ENCODE results near the gene KIF5A.
"Not testable (repeated sequence)": the region's sequence is repeated elsewhere in the genome, so short reads cannot be mapped to it uniquely, and the experiment has no call there.

KIF5A gene

GRCh38 chr12:57558864-57559263 is 9.0 kb downstream of the KIF5A start:
- DNase-seq (ENCODE audit: low read depth in 1 of 2, low spot score in 1 of 2), result no peak
- TF ChIP-seq JUND (IDR thresholded peaks at IDR 0.05; ENCODE audit: low read depth), result no peak
- in situ Hi-C loops (cut with HindIII; ENCODE audit: low pct_unique_long_range_greater_than_20kb, low sequenced_read_pairs), result no loop called here

- no peak for TF ChIP-seq JUND (IDR thresholded peaks at IDR 0.05; ENCODE audit: low read depth)
- in situ Hi-C loops (cut with HindIII; ENCODE audit: low pct_unique_long_range_greater_than_20kb, low sequenced_read_pairs), result no loop called here
- no peak for DNase-seq (ENCODE audit: low read depth in 1 of 2, low spot score in 1 of 2)
These were observed 10.7 kb downstream of the KIF5A start for GRCh38 chr12:57560516-57560915.

- DNase-seq (ENCODE audit: low read depth in 1 of 2, low spot score in 1 of 2); in situ Hi-C loops (cut with HindIII; ENCODE audit: low pct_unique_long_range_greater_than_20kb, low sequenced_read_pairs): not testable (repeated sequence)
These were observed 11.3 kb downstream of the KIF5A start for GRCh38 chr12:57561117-57561516.

- no peak for DNase-seq (ENCODE audit: low read depth in 1 of 2, low spot score in 1 of 2)
- TF ChIP-seq JUND (IDR thresholded peaks at IDR 0.05; ENCODE audit: low read depth), result no peak
- in situ Hi-C loops (cut with HindIII; ENCODE audit: low pct_unique_long_range_greater_than_20kb, low sequenced_read_pairs), result no loop called here
These were observed 13.5 kb downstream of the KIF5A start for GRCh38 chr12:57563358-57563757.

GRCh38 chr12:57564178-57564740 is 14.4 kb downstream of the KIF5A start:
- in situ Hi-C loops (cut with HindIII; ENCODE audit: low pct_unique_long_range_greater_than_20kb, low sequenced_read_pairs), result no loop called here
- DNase-seq (ENCODE audit: low read depth in 1 of 2, low spot score in 1 of 2), result no peak
- no peak for TF ChIP-seq JUND (IDR thresholded peaks at IDR 0.05; ENCODE audit: low read depth)

GRCh38 chr12:57568838-57569237 is 19.0 kb downstream of the KIF5A start:
- in situ Hi-C loops (cut with HindIII; ENCODE audit: low pct_unique_long_range_greater_than_20kb, low sequenced_read_pairs), result no loop called here
- TF ChIP-seq JUND (IDR thresholded peaks at IDR 0.05; ENCODE audit: low read depth), result no peak
- DNase-seq (ENCODE audit: low read depth in 1 of 2, low spot score in 1 of 2), result no peak

GRCh38 chr12:57569858-57570257 is 20.0 kb downstream of the KIF5A start:
- in situ Hi-C loops (cut with HindIII; ENCODE audit: low pct_unique_long_range_greater_than_20kb, low sequenced_read_pairs), result no loop called here
- TF ChIP-seq JUND (IDR thresholded peaks at IDR 0.05; ENCODE audit: low read depth), result no peak
- DNase-seq (ENCODE audit: low read depth in 1 of 2, low spot score in 1 of 2), result no peak

GRCh38 chr12:57570438-57570837 is 20.6 kb downstream of the KIF5A start:
- DNase-seq (ENCODE audit: low read depth in 1 of 2, low spot score in 1 of 2); in situ Hi-C loops (cut with HindIII; ENCODE audit: low pct_unique_long_range_greater_than_20kb, low sequenced_read_pairs): not testable (repeated sequence)

- in situ Hi-C loops (cut with HindIII; ENCODE audit: low pct_unique_long_range_greater_than_20kb, low sequenced_read_pairs), result no loop called here
- TF ChIP-seq JUND (IDR thresholded peaks at IDR 0.05; ENCODE audit: low read depth), result no peak
These were observed 22.3 kb downstream of the KIF5A start for GRCh38 chr12:57571926-57572762.

GRCh38 chr12:57574795-57575194 is 25.0 kb downstream of the KIF5A start:
- DNase-seq (ENCODE audit: low read depth in 1 of 2, low spot score in 1 of 2), result no peak
- in situ Hi-C loops (cut with HindIII; ENCODE audit: low pct_unique_long_range_greater_than_20kb, low sequenced_read_pairs), result no loop called here
- no peak for TF ChIP-seq JUND (IDR thresholded peaks at IDR 0.05; ENCODE audit: low read depth)

More at GRCh38 chr12:57571926-57572762, 22.3 kb downstream of the KIF5A start:
- no peak for DNase-seq (ENCODE audit: low read depth in 1 of 2, low spot score in 1 of 2)

GRCh38 chr12:57575771-57576612 is 26.1 kb downstream of the KIF5A start:
- no peak for TF ChIP-seq JUND (IDR thresholded peaks at IDR 0.05; ENCODE audit: low read depth)
- DNase-seq (ENCODE audit: low read depth in 1 of 2, low spot score in 1 of 2), result no peak
- in situ Hi-C loops (cut with HindIII; ENCODE audit: low pct_unique_long_range_greater_than_20kb, low sequenced_read_pairs), result no loop called here

GRCh38 chr12:57576613-57577160 is 26.8 kb downstream of the KIF5A start:
- in situ Hi-C loops (cut with HindIII; ENCODE audit: low pct_unique_long_range_greater_than_20kb, low sequenced_read_pairs), result no loop called here
- no peak for DNase-seq (ENCODE audit: low read depth in 1 of 2, low spot score in 1 of 2)
- TF ChIP-seq JUND (IDR thresholded peaks at IDR 0.05; ENCODE audit: low read depth), result no peak

All from T47D (cell line).